GM18511 (cell line): ENCODE results near the gene KLHL36.
"Not testable (repeated sequence)": the region's sequence is repeated elsewhere in the genome, so short reads cannot be mapped to it uniquely, and the experiment has no call there.

Experiments used
- ATAC-seq: cut with Tn5 transposase; IDR thresholded peaks from one replicate; pipeline ENCODE4 v1.9.1; 2021; ENCODE audit warnings: mild to moderate bottlenecking, moderate library complexity; ENCODE audit not compliant: unreplicated experiment

The KLHL36 gene

GRCh38 chr16:84667600-84668309 is 19.4 kb downstream of the KLHL36 start:
- ATAC-seq: no peak

- ATAC-seq: no peak
These were observed 21.8 kb downstream of the KLHL36 start for GRCh38 chr16:84670063-84670462.

GRCh38 chr16:84672276-84673202 is 24.2 kb downstream of the KLHL36 start:
- ATAC-seq: no peak

GRCh38 chr16:84673203-84673535 is 24.9 kb downstream of the KLHL36 start:
- no peak for ATAC-seq

GRCh38 chr16:84673561-84673960 is 25.2 kb downstream of the KLHL36 start:
- ATAC-seq: no peak

- no peak for ATAC-seq
These were observed 27.1 kb downstream of the KLHL36 start for GRCh38 chr16:84675423-84675822.

- no peak for ATAC-seq
These were observed 27.6 kb downstream of the KLHL36 start for GRCh38 chr16:84675884-84676283.

GRCh38 chr16:84677017-84677803 is 28.9 kb downstream of the KLHL36 start:
- no peak for ATAC-seq

- no peak for ATAC-seq
These were observed 29.5 kb downstream of the KLHL36 start for GRCh38 chr16:84677849-84678248.

- no peak for ATAC-seq
These were observed 30.2 kb downstream of the KLHL36 start for GRCh38 chr16:84678541-84678940.

- ATAC-seq: no peak
These were observed 32.0 kb downstream of the KLHL36 start for GRCh38 chr16:84680165-84680842.

- no peak for ATAC-seq
These were observed 32.7 kb downstream of the KLHL36 start for GRCh38 chr16:84680843-84681629.

GRCh38 chr16:84683691-84684591 is 35.6 kb downstream of the KLHL36 start:
- no peak for ATAC-seq

GRCh38 chr16:84684592-84684965 is 36.3 kb downstream of the KLHL36 start:
- no peak for ATAC-seq

GRCh38 chr16:84685210-84685609 is 36.9 kb downstream of the KLHL36 start:
- no peak for ATAC-seq

GRCh38 chr16:84686707-84687298 is 38.5 kb downstream of the KLHL36 start:
- ATAC-seq: no peak

- peak; percentile 72 for ATAC-seq
These were observed 39.4 kb downstream of the KLHL36 start for GRCh38 chr16:84687715-84688114.

- not testable (repeated sequence) for ATAC-seq
These were observed 39.9 kb downstream of the KLHL36 start for GRCh38 chr16:84688163-84688562.

- ATAC-seq: no peak
These were observed 40.8 kb downstream of the KLHL36 start for GRCh38 chr16:84689111-84689510.
